A673 (cell line): ENCODE results near the gene NRXN2.

Experiments
- CTCF ChIP-seq: fragments of 300-800, 200-600 bp; sonication (generic); conservative IDR thresholded peaks from 2 replicates; pipeline ENCODE4 v1.5.1; 2017; ENCODE audit warnings: low read depth, mild to moderate bottlenecking, antibody characterized with exemption, low read length, moderate library complexity, mixed read lengths
- EZH2 ChIP-seq: fragments of 200-600 bp; sonication (generic); IDR thresholded peaks from 2 replicates; pipeline ENCODE4 v1.6.1; 2017; ENCODE audit warnings: borderline replicate concordance, low read depth, mild to moderate bottlenecking, mixed read lengths, antibody characterized with exemption, low read length; ENCODE audit not compliant: poor library complexity, severe bottlenecking

GRCh38 chr11:64688534-64688982 is 34.4 kb downstream of the NRXN2 start:
- TF ChIP-seq CTCF (peak; percentile 98), EZH2 (no peak)
